GM23248 (cell line): ENCODE data around the gene ASRGL1. TPM values are rescaled to one million over a fixed set of nuclear protein-coding genes. Genes with fewer than 3 reads are reported as not detected.

Source experiments
- DNase-seq: peaks from one replicate; pipeline ENCODE4 v3.0.0-alpha.2; 2015
- H2AFZ ChIP-seq: fragments of 200-600 bp; sonication (generic); 2 replicates; pipeline ENCODE4 v1.6.1; 2016; ENCODE audit warnings: antibody characterized with exemption
- H3F3A ChIP-seq: fragments of 200-600 bp; sonication (generic); 2 replicates; pipeline ENCODE4 v1.6.1; 2016; ENCODE audit warnings: mild to moderate bottlenecking, antibody characterized with exemption, mixed run types; ENCODE audit not compliant: insufficient read depth
- H3K27ac ChIP-seq: fragments of 200-600 bp; sonication (generic); 2 replicates; pipeline ENCODE4 v1.5.1; 2016; ENCODE audit warnings: mild to moderate bottlenecking
- H3K27me3 ChIP-seq: fragments of 200-600 bp; sonication (generic); replicated peaks from 2 replicates; pipeline ENCODE4 v1.6.1; 2016; ENCODE audit warnings: mild to moderate bottlenecking; ENCODE audit not compliant: insufficient read depth
- H3K36me3 ChIP-seq: fragments of 200-600 bp; sonication (generic); 2 replicates; pipeline ENCODE4 v1.6.1; 2016; ENCODE audit warnings: low read depth, mild to moderate bottlenecking
- H3K4me1 ChIP-seq: fragments of 200-600 bp; sonication (generic); 2 replicates; pipeline ENCODE4 v1.6.1; 2016; ENCODE audit warnings: mild to moderate bottlenecking; ENCODE audit not compliant: insufficient read depth
- H3K4me2 ChIP-seq: fragments of 200-600 bp; sonication (generic); one replicate; pipeline ENCODE4 v1.6.1; 2016; ENCODE audit warnings: mild to moderate bottlenecking; ENCODE audit not compliant: unreplicated experiment
- H3K4me3 ChIP-seq: fragments of 200-600 bp; sonication (generic); 2 replicates; pipeline ENCODE4 v1.5.1; 2016; ENCODE audit warnings: mild to moderate bottlenecking
- H3K79me2 ChIP-seq: fragments of 200-600 bp; sonication (generic); 2 replicates; pipeline ENCODE4 v1.6.1; 2016; ENCODE audit warnings: mild to moderate bottlenecking; ENCODE audit not compliant: insufficient read depth
- H3K9ac ChIP-seq: fragments of 200-600 bp; sonication (generic); 2 replicates; pipeline ENCODE4 v1.6.1; 2016; ENCODE audit warnings: mild to moderate bottlenecking
- H3K9me2 ChIP-seq: fragments of 200-600 bp; sonication (generic); 2 replicates; pipeline ENCODE4 v1.6.1; 2016; ENCODE audit warnings: mixed run types, mild to moderate bottlenecking, moderate library complexity; ENCODE audit not compliant: insufficient read depth
- H3K9me3 ChIP-seq: fragments of 200-600 bp; sonication (generic); one replicate; pipeline ENCODE4 v1.6.1; 2017; ENCODE audit warnings: low read depth
- H4K20me1 ChIP-seq: fragments of 200-600 bp; sonication (generic); 2 replicates; pipeline ENCODE4 v1.6.0; 2016; ENCODE audit not compliant: insufficient read depth
- EZH2 ChIP-seq: fragments of 200-600 bp; sonication (generic); IDR thresholded peaks from 2 replicates; pipeline ENCODE4 v1.6.1; 2018; ENCODE audit warnings: antibody characterized with exemption, mild to moderate bottlenecking; ENCODE audit not compliant: insufficient read depth, poor library complexity, severe bottlenecking
- EZH2phosphoT487 ChIP-seq: fragments of 200-600 bp; sonication (generic); IDR thresholded peaks from 2 replicates; pipeline ENCODE4 v1.6.1; 2018; ENCODE audit warnings: antibody characterized with exemption, moderate library complexity, mild to moderate bottlenecking, low read depth; ENCODE audit not compliant: insufficient read depth
- WGBS, 2 experiments: methylation state at CpG; one replicate each; pipeline ENCODE4 v1.1.6; 2015 to 2017; ENCODE audit warnings: low lambda C conversion rate in 2 of 2, low coverage in 1 of 2; ENCODE audit errors: missing lambda C conversion rate in 2 of 2; 5-methylcytosine and 5-hydroxymethylcytosine counted together
- in situ Hi-C: fragments of 300-500 bp; cut with MboI; formaldehyde crosslinking; loops from 2 replicates; pipeline ENCODE4 v1.15.0; 2020
- polyA plus RNA-seq: library from polyadenylated mRNA; unstranded; fragments of >200 nt; fragmentation: Nextera tagmentation; extraction: Ambion mirVana; gene quantifications from 2 replicates; pipeline ENCODE4 v1.2.1, GENCODE V29; 2016
- total RNA-seq: library from RNA; depleted of rRNA; stranded (reverse); fragments of >200 nt; shearing (Covaris generic); gene quantifications from 2 replicates; pipeline ENCODE4 v1.2.3, GENCODE V29; 2014

The ASRGL1 gene
- total and polyA plus RNA-seq, 2 experiments from 2014 or later, result 0.43 to 0.59 TPM

DNA sequence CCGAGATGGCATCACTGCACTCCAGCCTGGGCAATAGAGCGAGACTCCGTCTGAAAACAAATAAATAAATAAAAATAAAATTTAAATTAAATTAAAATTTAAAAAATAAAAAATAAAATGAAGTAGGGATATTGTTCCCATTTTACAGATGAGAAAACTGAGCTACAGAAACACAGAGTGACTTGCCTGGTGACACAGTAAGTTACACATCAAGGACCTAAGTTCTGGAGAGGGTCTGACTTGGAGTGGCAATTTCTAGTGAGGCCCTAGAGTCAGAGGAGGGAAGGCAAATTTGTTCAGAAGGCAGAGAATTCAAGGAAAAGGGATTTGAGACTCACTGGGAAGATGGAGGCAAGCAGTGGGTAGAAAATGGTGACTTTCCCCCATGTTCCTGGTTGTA lies 83.6 kb downstream of the ASRGL1 start:
- H3K4me1 ChIP-seq, result no peaks in the 10 kb centered on the region
- no peak overlapping the region for H2AFZ ChIP-seq
- no peaks in the 10 kb centered on the region for H3K79me2 ChIP-seq
- no peak overlapping the region for H3K27ac ChIP-seq
- no peaks in the 10 kb centered on the region for H3K9me3 ChIP-seq
- H3K36me3 ChIP-seq, result no peaks in the 10 kb centered on the region
- H3K27me3 ChIP-seq, result no peaks in the 10 kb centered on the region
- no peak for TF ChIP-seq EZH2phosphoT487
- no peak for TF ChIP-seq EZH2
- H3F3A ChIP-seq, result no peaks in the 10 kb centered on the region
- H3K4me3 ChIP-seq, result no peak overlapping the region
- H3K9ac ChIP-seq, result no peak overlapping the region
- no peaks in the 10 kb centered on the region for H4K20me1 ChIP-seq
- no peak for DNase-seq
- H3K4me2 ChIP-seq, result no peak overlapping the region
- 89 to 99% methylated on average over 3 of the region's 3 CpGs for WGBS, 2 experiments
- H3K9me2 ChIP-seq, result no peaks in the 10 kb centered on the region
- in situ Hi-C loops, result no loop called here

GRCh38 chr11:62421996-62422395 lies 84.7 kb downstream of the ASRGL1 start:
- no peaks in the 10 kb centered on the region for H4K20me1 ChIP-seq
- peaks cover 8% of the 10 kb centered on the region for H3F3A ChIP-seq
- WGBS, 2 experiments, result 30 to 37% methylated on average over 7 of the region's 7 CpGs
- H3K9me3 ChIP-seq, result no peaks in the 10 kb centered on the region
- no peaks in the 10 kb centered on the region for H3K36me3 ChIP-seq
- no peak overlapping the region for H3K27ac ChIP-seq
- H3K4me1 ChIP-seq, result peaks cover 9% of the 10 kb centered on the region
- H3K79me2 ChIP-seq, result no peaks in the 10 kb centered on the region
- in situ Hi-C loops, result no loop called here
- no peak overlapping the region for H3K4me2 ChIP-seq
- H3K27me3 ChIP-seq, result no peaks in the 10 kb centered on the region
- DNase-seq, result no peak
- H2AFZ ChIP-seq, result no peak overlapping the region
- TF ChIP-seq EZH2phosphoT487, result no peak
- TF ChIP-seq EZH2, result no peak
- no peak overlapping the region for H3K9ac ChIP-seq
- no peaks in the 10 kb centered on the region for H3K9me2 ChIP-seq
- no peak overlapping the region for H3K4me3 ChIP-seq

GRCh38 chr11:62423012-62423411 lies 85.8 kb downstream of the ASRGL1 start:
- Histone ChIP-seq H3K9me3 (no peaks in the 10 kb centered on the region), H3K9me2 (no peaks in the 10 kb centered on the region), H2AFZ (no peak overlapping the region), H3K79me2 (no peaks in the 10 kb centered on the region), H3K4me1 (peaks cover 18% of the 10 kb centered on the region), H3K27me3 (no peaks in the 10 kb centered on the region), H3K9ac (no peak overlapping the region), H4K20me1 (no peaks in the 10 kb centered on the region), H3K4me3 (no peak overlapping the region), H3K4me2 (no peak overlapping the region), H3F3A (peaks cover 17% of the 10 kb centered on the region), H3K27ac (no peak overlapping the region), H3K36me3 (no peaks in the 10 kb centered on the region)
- DNase-seq, result no peak
- TF ChIP-seq EZH2 (no peak), EZH2phosphoT487 (no peak)
- WGBS, 2 experiments, result 89 to 90% methylated on average over 4 of the region's 4 CpGs
- in situ Hi-C loops, result no loop called here

- peak overlapping the region; percentile 60 for H3K4me2 ChIP-seq
- no peaks in the 10 kb centered on the region for H3K27me3 ChIP-seq
- peak overlapping the region; percentile 21; the same call in 1 of the 2 replicates for H3K9ac ChIP-seq
- peak overlapping the region; percentile 12; the same call in 1 of the 2 replicates for H2AFZ ChIP-seq
- no peaks in the 10 kb centered on the region for H3K9me3 ChIP-seq
- H3K9me2 ChIP-seq, result no peaks in the 10 kb centered on the region
- H3F3A ChIP-seq, result peaks cover 51% of the 10 kb centered on the region
- no peaks in the 10 kb centered on the region for H4K20me1 ChIP-seq
- H3K36me3 ChIP-seq, result no peaks in the 10 kb centered on the region
- peak; percentile 76 for DNase-seq
- WGBS, 2 experiments, result 23 to 27% methylated on average over 6 of the region's 6 CpGs
- peaks cover 44% of the 10 kb centered on the region for H3K4me1 ChIP-seq
- in situ Hi-C loops, result no loop called here
- H3K79me2 ChIP-seq, result no peaks in the 10 kb centered on the region
- no peak for TF ChIP-seq EZH2
- TF ChIP-seq EZH2phosphoT487, result no peak
- no peak overlapping the region for H3K4me3 ChIP-seq
- peak overlapping the region; percentile 57 for H3K27ac ChIP-seq
These were observed 90.5 kb downstream of the ASRGL1 start for GRCh38 chr11:62427630-62428233.
